Measurements from ENCODE around the gene DNM3. TPM values are rescaled to one million over a fixed set of nuclear protein-coding genes. Genes with fewer than 3 reads are reported as not detected.

The DNM3 gene
- total and polyA plus RNA-seq, 10 of the 15 experiments (the other 5 are each of a cell fraction or from before 2014, with no cell fraction given): 0.03 to 1.5 (median 0.08) TPM; not detected in 3

DNA sequence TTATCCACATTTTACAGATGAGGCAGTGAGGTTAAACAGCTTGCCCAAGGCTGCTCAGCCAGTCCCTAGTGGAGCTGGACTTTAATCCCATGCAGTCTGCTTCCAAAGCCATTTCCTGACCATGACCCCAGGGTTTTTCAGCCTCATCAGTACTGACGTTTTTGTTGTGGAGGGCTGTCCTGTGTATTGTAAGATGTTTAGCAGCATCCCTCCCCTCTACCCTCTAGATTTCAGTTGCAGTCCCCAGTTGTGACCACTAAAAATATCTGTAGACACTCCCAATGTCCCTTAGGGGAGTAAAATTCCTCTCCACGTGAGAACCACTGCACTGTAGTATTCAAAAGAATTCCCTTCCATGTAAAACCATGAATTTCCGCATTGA lies 549.0 kb downstream of the DNM3 start:
- DNase-seq (ENCODE audit: low read depth, low spot score) (no peak), ATAC-seq (peak; percentile 61), FAIRE-seq (no peak)
- ChIA-PET POLR2A (interaction anchor here (1.0 to 3.9 kb wide), 15 partner anchors 9 to 207 kb away, joined by 3 to 43 read pairs (median 7); no protein-coding TSS in a partner anchor), SMC1A (ENCODE audit: uncharacterized antibody, unreplicated experiment) (interaction anchor here (0.6 to 16.5 kb wide), 12 partner anchors 9 to 429 kb away, joined by 3 to 458 read pairs (median 6); no protein-coding TSS in a partner anchor), CTCF (interaction anchor here (0.5 to 12.4 kb wide), 11 partner anchors 8 to 388 kb away, joined by 3 to 153 read pairs (median 8); no protein-coding TSS in a partner anchor), RAD21 (ENCODE audit: unreplicated experiment) (interaction anchor here (0.8 to 15.1 kb wide), 15 partner anchors 8 to 387 kb away, joined by 3 to 394 read pairs (median 7); no protein-coding TSS in a partner anchor)
- no peaks in the 10 kb centered on the region for H3K36me3 ChIP-seq (ENCODE audit: control insufficient read depth in 2 of 2, insufficient read depth in 2 of 2, low read length in 1 of 2)
- H3K27ac ChIP-seq (ENCODE audit: control insufficient read depth, insufficient read depth): peak overlapping the region; percentile 98
- intact Hi-C loops (cut with micrococcal nuclease; ENCODE audit: unreplicated experiment) (loop anchor here (1.0 kb wide), 4 partner anchors 9 to 209 kb away; no protein-coding TSS in a partner anchor), in situ Hi-C loops (cut with MboI) (loop anchor here (5.0 kb wide), 2 partner anchors 48 to 208 kb away; no protein-coding TSS in a partner anchor)
- peak overlapping the region; percentile 81 for H3K4me2 ChIP-seq (ENCODE audit: control insufficient read depth, insufficient read depth)
- H3K4me1 ChIP-seq (ENCODE audit: control insufficient read depth, insufficient read depth, low read length): peaks cover 49% of the 10 kb centered on the region
- no peaks in the 10 kb centered on the region for H3K27me3 ChIP-seq (replicated peaks in 1 of 2; ENCODE audit: control insufficient read depth in 2 of 2, insufficient read depth in 2 of 2, low read length in 1 of 2)
- H3K9me3 ChIP-seq (replicated peaks; ENCODE audit: control insufficient read depth, insufficient read depth, low read length): no peaks in the 10 kb centered on the region
- WGBS (ENCODE audit: insufficient coverage, insufficient replicate concordance, low lambda C conversion rate, missing lambda C conversion rate): 0% methylated on average over 3 of the region's 3 CpGs
- no TSS peak for BruUV-seq (replicated peaks)
- TF ChIP-seq, protein P1, sequence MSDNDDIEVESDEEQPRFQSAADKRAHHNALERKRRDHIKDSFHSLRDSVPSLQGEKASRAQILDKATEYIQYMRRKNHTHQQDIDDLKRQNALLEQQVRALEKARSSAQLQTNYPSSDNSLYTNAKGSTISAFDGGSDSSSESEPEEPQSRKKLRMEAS (IDR thresholded peaks at IDR 0.05; ENCODE audit: low read depth, low read length): no peak
- TF ChIP-seq, protein P2, sequence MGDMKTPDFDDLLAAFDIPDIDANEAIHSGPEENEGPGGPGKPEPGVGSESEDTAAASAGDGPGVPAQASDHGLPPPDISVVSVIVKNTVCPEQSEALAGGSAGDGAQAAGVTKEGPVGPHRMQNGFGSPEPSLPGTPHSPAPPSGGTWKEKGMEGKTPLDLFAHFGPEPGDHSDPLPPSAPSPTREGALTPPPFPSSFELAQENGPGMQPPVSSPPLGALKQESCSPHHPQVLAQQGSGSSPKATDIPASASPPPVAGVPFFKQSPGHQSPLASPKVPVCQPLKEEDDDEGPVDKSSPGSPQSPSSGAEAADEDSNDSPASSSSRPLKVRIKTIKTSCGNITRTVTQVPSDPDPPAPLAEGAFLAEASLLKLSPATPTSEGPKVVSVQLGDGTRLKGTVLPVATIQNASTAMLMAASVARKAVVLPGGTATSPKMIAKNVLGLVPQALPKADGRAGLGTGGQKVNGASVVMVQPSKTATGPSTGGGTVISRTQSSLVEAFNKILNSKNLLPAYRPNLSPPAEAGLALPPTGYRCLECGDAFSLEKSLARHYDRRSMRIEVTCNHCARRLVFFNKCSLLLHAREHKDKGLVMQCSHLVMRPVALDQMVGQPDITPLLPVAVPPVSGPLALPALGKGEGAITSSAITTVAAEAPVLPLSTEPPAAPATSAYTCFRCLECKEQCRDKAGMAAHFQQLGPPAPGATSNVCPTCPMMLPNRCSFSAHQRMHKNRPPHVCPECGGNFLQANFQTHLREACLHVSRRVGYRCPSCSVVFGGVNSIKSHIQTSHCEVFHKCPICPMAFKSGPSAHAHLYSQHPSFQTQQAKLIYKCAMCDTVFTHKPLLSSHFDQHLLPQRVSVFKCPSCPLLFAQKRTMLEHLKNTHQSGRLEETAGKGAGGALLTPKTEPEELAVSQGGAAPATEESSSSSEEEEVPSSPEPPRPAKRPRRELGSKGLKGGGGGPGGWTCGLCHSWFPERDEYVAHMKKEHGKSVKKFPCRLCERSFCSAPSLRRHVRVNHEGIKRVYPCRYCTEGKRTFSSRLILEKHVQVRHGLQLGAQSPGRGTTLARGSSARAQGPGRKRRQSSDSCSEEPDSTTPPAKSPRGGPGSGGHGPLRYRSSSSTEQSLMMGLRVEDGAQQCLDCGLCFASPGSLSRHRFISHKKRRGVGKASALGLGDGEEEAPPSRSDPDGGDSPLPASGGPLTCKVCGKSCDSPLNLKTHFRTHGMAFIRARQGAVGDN (IDR thresholded peaks at IDR 0.05): 0 out of 2 replicates have a peak, but pooled peaks have one; percentile 24
- TF ChIP-seq, protein P3, sequence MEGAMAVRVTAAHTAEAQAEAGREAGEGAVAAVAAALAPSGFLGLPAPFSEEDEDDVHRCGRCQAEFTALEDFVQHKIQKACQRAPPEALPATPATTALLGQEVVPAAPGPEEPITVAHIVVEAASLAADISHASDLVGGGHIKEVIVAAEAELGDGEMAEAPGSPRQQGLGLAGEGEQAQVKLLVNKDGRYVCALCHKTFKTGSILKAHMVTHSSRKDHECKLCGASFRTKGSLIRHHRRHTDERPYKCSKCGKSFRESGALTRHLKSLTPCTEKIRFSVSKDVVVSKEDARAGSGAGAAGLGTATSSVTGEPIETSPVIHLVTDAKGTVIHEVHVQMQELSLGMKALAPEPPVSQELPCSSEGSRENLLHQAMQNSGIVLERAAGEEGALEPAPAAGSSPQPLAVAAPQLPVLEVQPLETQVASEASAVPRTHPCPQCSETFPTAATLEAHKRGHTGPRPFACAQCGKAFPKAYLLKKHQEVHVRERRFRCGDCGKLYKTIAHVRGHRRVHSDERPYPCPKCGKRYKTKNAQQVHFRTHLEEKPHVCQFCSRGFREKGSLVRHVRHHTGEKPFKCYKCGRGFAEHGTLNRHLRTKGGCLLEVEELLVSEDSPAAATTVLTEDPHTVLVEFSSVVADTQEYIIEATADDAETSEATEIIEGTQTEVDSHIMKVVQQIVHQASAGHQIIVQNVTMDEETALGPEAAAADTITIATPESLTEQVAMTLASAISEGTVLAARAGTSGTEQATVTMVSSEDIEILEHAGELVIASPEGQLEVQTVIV (IDR thresholded peaks at IDR 0.05; ENCODE audit: borderline replicate concordance, partially characterized antibody): no peak
- TF ChIP-seq CREB1 (IDR thresholded peaks at IDR 0.05; ENCODE audit: low read depth) (0 out of 2 replicates have a peak, but pooled peaks have one; percentile 17), PAX5 (IDR thresholded peaks at IDR 0.05; ENCODE audit: borderline replicate concordance, low read depth, low read length) (0 out of 2 replicates have a peak, but pooled peaks have one; percentile 29), MEF2B (IDR thresholded peaks at IDR 0.05; ENCODE audit: partially characterized antibody, poor library complexity, severe bottlenecking) (peak; percentile 83)
- peak overlapping the region; percentile 83 for H3K9ac ChIP-seq (ENCODE audit: control insufficient read depth, insufficient read depth, low read length)
- H2AFZ ChIP-seq (ENCODE audit: control insufficient read depth, low read depth, low read length): peak overlapping the region; percentile 40
- 0 out of 2 replicates have a peak overlapping the region, but pooled peaks have one; percentile 11 for H3K4me3 ChIP-seq
- H3K79me2 ChIP-seq (ENCODE audit: control insufficient read depth, insufficient read depth, low read length): no peaks in the 10 kb centered on the region
- no peaks in the 10 kb centered on the region for H4K20me1 ChIP-seq (ENCODE audit: control insufficient read depth, insufficient read depth)

Measured in GM12878 (cell line).